HepG2 (cell line): ENCODE data around the gene ZNF507.

ENCODE experiments used
- CTCF ChIP-seq: sonication (generic); formaldehyde crosslinking; IDR thresholded peaks from 2 replicates; pipeline ENCODE4 v1.5.0; 2020; ENCODE audit warnings: mild to moderate bottlenecking, missing genetic modification reagents, moderate library complexity
- FOXM1 ChIP-seq: sonication (generic); formaldehyde crosslinking; IDR thresholded peaks from 2 replicates; pipeline ENCODE4 v1.5.0; 2020; ENCODE audit warnings: missing genetic modification reagents
- RBFOX2 ChIP-seq: fragments of 200-400 bp; formaldehyde crosslinking; IDR thresholded peaks from 2 replicates; pipeline ENCODE4 v1.6.1; 2017; ENCODE audit warnings: low read depth, mild to moderate bottlenecking, low read length

DNA sequence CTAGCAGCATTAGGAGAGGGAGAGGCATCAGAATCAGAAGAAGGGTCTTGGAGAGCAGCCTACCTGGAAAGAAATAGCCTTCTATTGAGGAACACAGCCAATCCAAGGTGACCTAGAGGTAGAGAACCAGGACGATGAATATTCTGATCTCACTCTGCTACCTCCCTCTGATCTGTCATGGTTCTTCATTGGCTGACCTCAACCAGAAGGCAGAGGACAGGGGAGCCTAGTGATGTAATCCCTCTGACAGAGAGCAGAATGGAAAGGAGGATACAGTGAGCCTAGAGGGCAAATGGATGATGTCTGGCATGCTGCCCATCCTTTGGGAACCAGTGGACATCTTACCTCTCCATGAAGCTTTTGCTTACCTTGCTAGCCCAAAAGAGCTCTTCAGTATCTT, 3.6 kb downstream of the ZNF507 start:
- TF ChIP-seq CTCF (no peak), RBFOX2 (no peak), FOXM1 (CRISPR knock-in tag) (no peak)
